HG02885 (cell line): ENCODE results near the gene DPP10.

Experiments used
- ATAC-seq: cut with Tn5 transposase; IDR thresholded peaks from one replicate; pipeline ENCODE4 v1.9.1; 2021; ENCODE audit warnings: mild to moderate bottlenecking; ENCODE audit not compliant: unreplicated experiment, poor library complexity

Gene DPP10

GRCh38 chr2:115774361-115774760 is 1331.9 kb downstream of the DPP10 start:
- no peak for ATAC-seq

GRCh38 chr2:115779085-115779632 is 1336.7 kb downstream of the DPP10 start:
- no peak for ATAC-seq

DNA sequence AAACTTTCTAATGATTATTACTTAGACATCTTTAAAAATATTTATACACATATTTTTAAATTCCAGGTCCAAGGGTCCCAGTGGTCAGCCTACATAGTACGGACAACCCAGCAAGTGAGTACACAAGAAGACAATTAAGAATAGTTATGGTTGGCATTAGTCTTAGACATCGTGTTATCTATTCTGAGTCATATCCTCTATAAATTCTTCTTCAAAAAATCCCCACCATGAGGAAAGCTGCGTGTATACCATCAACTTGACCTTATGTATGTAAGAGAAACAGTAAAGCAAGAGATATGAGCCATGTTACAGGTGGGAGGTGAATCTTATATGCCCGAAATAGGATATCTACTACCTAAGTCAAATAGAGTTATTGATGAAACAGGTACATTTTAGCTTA is 1339.8 kb downstream of the DPP10 start:
- ATAC-seq = no peak

GRCh38 chr2:115796078-115796477 is 1353.6 kb downstream of the DPP10 start:
- no peak for ATAC-seq

GRCh38 chr2:115807276-115807675 is 1364.8 kb downstream of the DPP10 start:
- ATAC-seq = no peak

GRCh38 chr2:115825912-115826311 is 1383.5 kb downstream of the DPP10 start:
- no peak for ATAC-seq

GRCh38 chr2:115833196-115833595 is 1390.8 kb downstream of the DPP10 start:
- no peak for ATAC-seq

DNA sequence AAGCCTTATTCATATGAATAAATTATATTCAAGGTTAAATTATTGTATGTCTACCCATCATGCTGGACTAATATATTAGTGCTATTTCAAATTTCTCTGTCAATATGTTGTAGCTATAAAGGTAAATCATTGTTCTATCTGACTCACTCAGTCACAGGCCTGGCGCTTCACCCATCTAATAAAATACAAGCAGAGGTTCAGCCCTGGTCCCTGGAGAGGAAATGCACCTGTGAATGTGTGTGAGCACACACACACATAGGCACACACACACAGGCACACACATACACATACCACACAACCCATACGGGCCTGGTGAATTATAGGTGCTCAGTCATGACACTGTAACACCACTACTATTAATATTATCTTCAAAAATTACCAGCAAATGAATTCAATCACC is 1396.1 kb downstream of the DPP10 start:
- no peak for ATAC-seq

- ATAC-seq = no peak
These were observed 1399.9 kb downstream of the DPP10 start for GRCh38 chr2:115842306-115842705.

- ATAC-seq = no peak
These were observed 1405.8 kb downstream of the DPP10 start for GRCh38 chr2:115848192-115848591.

- no peak for ATAC-seq
These were observed 1424.6 kb downstream of the DPP10 start for GRCh38 chr2:115867024-115867423.

- ATAC-seq = no peak
These were observed 1432.0 kb downstream of the DPP10 start for GRCh38 chr2:115874427-115874826.

GRCh38 chr2:115880558-115880957 is 1438.1 kb downstream of the DPP10 start:
- ATAC-seq = no peak

- no peak for ATAC-seq
These were observed 1444.9 kb downstream of the DPP10 start for GRCh38 chr2:115887209-115887776.
